ENCODE data around the gene CXCR3. TPM values are rescaled to one million over a fixed set of nuclear protein-coding genes. Genes with fewer than 3 reads are reported as not detected.
A peak's percentile ranks its signal among the peaks of the same experiment; 100 is the strongest.

CXCR3 gene
- 1 to 10 TPM in 1 of 4 donors, under 1 TPM in 2, not detected in 1; 0.42 to 1.0 (median 0.67) TPM for total RNA-seq

- Histone ChIP-seq H3K4me1 (peaks cover 14 to 30% of the 10 kb centered on the region in 2 donors), H3K4me3 (replicated peaks in 1 of 3) (no peak within 1 kb of the TSS), H3K36me3 (peaks cover 0 to 1% of the 10 kb centered on the region in 2 donors), H3K9me3 (no peaks in the 10 kb centered on the region), H3K27ac (no peak within 1 kb of the TSS), H3K27me3 (no peaks in the 10 kb centered on the region)
- peak; percentile 89 to 90 for DNase-seq
- 0% methylated on average over 1 of the region's 4 CpGs; no CpG with 5 or more reads in 1 of the 2 donors for WGBS, 2 donors
- TF ChIP-seq CTCF (IDR thresholded peaks at IDR 0.05): no peak
- TF ChIP-seq POLR2A (IDR thresholded peaks at IDR 0.05): no peak
- intact Hi-C loops (cut with DNase I): no loop called here
Observed at GRCh38 chrX:71618303-71618721, at the start of gene CXCR3. Gene CXCR3, minus strand, starts transcription at chrX:71618511. Its CDS starts 62 bp downstream, at chrX:71618449.

DNA sequence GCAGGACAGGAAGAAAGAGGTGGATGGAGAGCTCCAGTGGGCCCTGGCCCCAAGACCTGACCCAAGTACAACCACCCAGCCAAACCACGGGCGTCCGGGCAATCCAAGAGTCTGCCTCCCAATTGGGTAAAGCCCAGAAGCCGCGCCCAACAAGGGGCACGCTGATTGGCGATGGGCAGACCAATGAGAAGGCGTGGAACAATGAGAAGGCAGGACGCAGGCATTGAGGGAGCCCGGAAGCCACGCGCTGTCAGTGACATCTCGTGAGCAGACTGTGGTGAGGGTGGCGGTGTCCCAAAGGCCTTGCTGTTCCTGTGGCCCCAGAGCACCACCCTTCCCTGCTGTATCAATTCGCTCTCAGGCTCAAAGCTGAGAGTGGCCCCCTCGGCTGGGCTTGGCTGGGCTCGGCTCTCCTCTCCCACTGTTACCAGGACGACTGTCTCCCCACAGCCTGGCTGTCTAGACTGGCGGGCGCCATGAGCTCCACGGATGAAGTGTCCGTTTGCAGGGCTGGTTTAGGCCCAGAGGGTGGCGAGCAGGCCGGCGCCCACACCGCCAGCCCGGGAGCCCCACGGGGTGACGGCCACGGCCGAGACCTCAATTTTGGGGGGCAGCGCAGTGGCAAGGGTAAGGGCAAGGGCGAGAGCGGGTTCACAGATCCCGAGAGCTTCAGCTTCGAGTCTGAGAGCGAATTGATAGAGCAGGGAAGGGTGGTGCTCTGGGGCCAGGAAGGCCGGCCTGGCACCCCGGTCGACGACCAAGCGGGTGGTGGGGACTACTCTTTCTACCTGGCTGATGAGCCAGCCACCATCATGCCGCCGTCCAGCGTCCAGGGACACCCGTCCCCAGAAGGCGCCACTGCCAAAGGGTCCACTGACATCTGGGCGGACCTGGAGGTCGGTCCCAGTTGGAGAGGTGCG, 49.3 kb upstream of the CXCR3 start, which contains the start of gene LOC101059915:
Gene LOC101059915 (plus strand): TSS at position 219 of the 920 bp plus-strand sequence.
- H3K9me3 ChIP-seq: no peaks in the 10 kb centered on the region
- H3K4me3 ChIP-seq (replicated peaks in 1 of 3): no peak within 1 kb of the TSS
- WGBS, 2 donors: 96 to 98% methylated on average over 13 to 26 of the region's 50 CpGs
- H3K27me3 ChIP-seq: no peaks in the 10 kb centered on the region
- no peak within 1 kb of the TSS for H3K27ac ChIP-seq
- TF ChIP-seq POLR2A (IDR thresholded peaks at IDR 0.05) (no peak), CTCF (IDR thresholded peaks at IDR 0.05) (no peak)
- intact Hi-C loops (cut with DNase I): no loop called here
- H3K4me1 ChIP-seq: no peaks in the 10 kb centered on the region
- DNase-seq: no peak
- no peaks in the 10 kb centered on the region for H3K36me3 ChIP-seq

DNA sequence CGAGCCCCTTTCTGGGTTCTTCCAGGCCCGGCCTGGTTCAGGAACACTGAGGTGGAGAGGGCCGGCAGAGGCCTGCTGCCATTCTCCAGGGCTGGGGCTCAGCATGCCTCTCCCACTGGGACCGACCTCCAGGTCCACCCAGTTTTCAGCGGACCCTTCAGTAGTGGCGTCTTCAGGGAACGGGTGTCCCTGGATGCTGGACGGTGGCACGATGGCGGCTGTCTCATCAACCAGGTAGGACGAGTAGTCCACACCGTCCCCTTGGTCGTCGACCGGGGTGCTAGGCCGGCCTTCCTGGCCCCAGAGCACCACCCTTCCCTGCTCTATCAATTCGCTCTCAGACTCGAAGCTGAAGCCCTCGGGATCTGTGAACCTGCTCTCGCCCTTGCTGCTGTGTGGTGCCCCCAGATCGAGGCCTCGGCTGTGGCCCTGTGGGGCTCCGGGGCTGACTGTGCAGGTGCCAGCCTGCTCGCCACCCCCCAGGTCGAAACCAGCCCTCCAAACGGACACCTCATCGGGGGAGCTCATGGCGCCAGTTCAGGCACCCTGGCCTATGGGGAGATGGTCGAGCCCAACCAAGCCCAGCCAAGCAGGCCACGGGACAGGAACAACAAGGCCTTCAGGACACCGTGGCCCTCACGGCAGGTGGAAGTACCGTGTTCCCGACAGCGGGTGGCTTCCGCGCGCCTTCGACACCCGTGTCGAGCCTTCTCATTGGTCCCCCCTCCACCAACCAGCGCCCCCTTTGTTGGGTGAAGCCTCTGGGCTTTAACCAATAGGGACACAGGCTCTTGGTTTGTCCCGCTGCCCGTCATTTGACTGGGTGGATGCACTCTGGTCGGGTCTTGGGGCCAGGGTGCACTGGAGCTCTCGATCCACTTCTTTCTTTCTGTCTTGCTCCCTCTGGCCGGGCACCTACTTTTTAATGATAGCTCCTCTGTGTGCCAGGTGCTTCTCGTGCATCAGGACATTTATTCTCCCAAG, 48.2 kb upstream of the CXCR3 start:
- no peaks in the 10 kb centered on the region for H3K9me3 ChIP-seq
- no peaks in the 10 kb centered on the region for H3K27me3 ChIP-seq
- H3K36me3 ChIP-seq: no peaks in the 10 kb centered on the region
- no peak for DNase-seq
- WGBS, 2 donors: 93 to 100% methylated on average over 4 to 10 of the region's 48 CpGs
- TF ChIP-seq POLR2A (IDR thresholded peaks at IDR 0.05): no peak
- TF ChIP-seq CTCF (IDR thresholded peaks at IDR 0.05): no peak
- H3K4me3 ChIP-seq (replicated peaks in 1 of 3): no peak overlapping the region
- H3K4me1 ChIP-seq: no peaks in the 10 kb centered on the region
- intact Hi-C loops (cut with DNase I): no loop called here
- H3K27ac ChIP-seq: no peak overlapping the region

- TF ChIP-seq CTCF (IDR thresholded peaks at IDR 0.05) (no peak), POLR2A (IDR thresholded peaks at IDR 0.05) (no peak)
- no peaks in the 10 kb centered on the region for H3K36me3 ChIP-seq
- no peaks in the 10 kb centered on the region for H3K4me1 ChIP-seq
- H3K27ac ChIP-seq: no peak overlapping the region
- 100% methylated on average over 1 of the region's 10 CpGs; no CpG with 5 or more reads in 1 of the 2 donors for WGBS, 2 donors
- intact Hi-C loops (cut with DNase I): no loop called here
- H3K9me3 ChIP-seq: no peaks in the 10 kb centered on the region
- DNase-seq: no peak
- no peaks in the 10 kb centered on the region for H3K27me3 ChIP-seq
- H3K4me3 ChIP-seq (replicated peaks in 1 of 3): no peak overlapping the region
Observed at GRCh38 chrX:71665747-71666146, 47.4 kb upstream of the CXCR3 start.

Data from thyroid gland (tissue), 4 donors.